RWPE2 (cell line): ENCODE data around the gene SIK3.
"Not testable (repeated sequence)": the region's sequence is repeated elsewhere in the genome, so short reads cannot be mapped to it uniquely, and the experiment has no call there.

ENCODE experiments used
- ATAC-seq: fragments of 200-7000 bp; cut with Tn5 transposase; 3 replicates; pipeline ENCODE4 v1.9.1; 2021; ENCODE audit warnings: low read depth
- DNase-seq: peaks from one replicate; pipeline ENCODE4 v3.0.0-alpha.2; 2020; ENCODE audit warnings: low spot score
- H3K27ac ChIP-seq: fragments of 450-650 bp; 2 replicates; pipeline ENCODE4 v1.5.1; 2017; ENCODE audit warnings: mild to moderate bottlenecking; ENCODE audit not compliant: poor library complexity, severe bottlenecking
- H3K27me3 ChIP-seq: fragments of 250-450 bp; sonication (Bioruptor Pico); 2 replicates; pipeline ENCODE4 v1.5.1; 2021; ENCODE audit warnings: mild to moderate bottlenecking, moderate library complexity; ENCODE audit not compliant: insufficient read depth, poor library complexity, severe bottlenecking
- H3K36me3 ChIP-seq: fragments of 250-450 bp; sonication (Bioruptor Pico); 2 replicates; pipeline ENCODE4 v1.5.1; 2020; ENCODE audit warnings: low read depth, mild to moderate bottlenecking, moderate library complexity
- H3K4me1 ChIP-seq: fragments of 250-450 bp; sonication (Bioruptor Pico); 2 replicates; pipeline ENCODE4 v1.5.1; 2021; ENCODE audit warnings: mild to moderate bottlenecking, moderate library complexity; ENCODE audit not compliant: insufficient read depth, poor library complexity, severe bottlenecking
- H3K4me3 ChIP-seq: fragments of 250-450 bp; sonication (Bioruptor Pico); 2 replicates; pipeline ENCODE4 v1.5.1; 2021; ENCODE audit warnings: mild to moderate bottlenecking, moderate library complexity; ENCODE audit not compliant: severe bottlenecking
- H3K9me3 ChIP-seq: fragments of 250-450 bp; sonication (Bioruptor Pico); 2 replicates; pipeline ENCODE4 v1.5.1; 2021; ENCODE audit warnings: mild to moderate bottlenecking, moderate library complexity; ENCODE audit not compliant: severe bottlenecking
- TF ChIP-seq, protein P1 (sequence below): fragments of 450-650 bp; IDR thresholded peaks from one replicate; pipeline ENCODE4 v1.5.1; 2017; ENCODE audit warnings: mild to moderate bottlenecking, moderate library complexity; ENCODE audit not compliant: poor library complexity, severe bottlenecking

SIK3 gene

DNA sequence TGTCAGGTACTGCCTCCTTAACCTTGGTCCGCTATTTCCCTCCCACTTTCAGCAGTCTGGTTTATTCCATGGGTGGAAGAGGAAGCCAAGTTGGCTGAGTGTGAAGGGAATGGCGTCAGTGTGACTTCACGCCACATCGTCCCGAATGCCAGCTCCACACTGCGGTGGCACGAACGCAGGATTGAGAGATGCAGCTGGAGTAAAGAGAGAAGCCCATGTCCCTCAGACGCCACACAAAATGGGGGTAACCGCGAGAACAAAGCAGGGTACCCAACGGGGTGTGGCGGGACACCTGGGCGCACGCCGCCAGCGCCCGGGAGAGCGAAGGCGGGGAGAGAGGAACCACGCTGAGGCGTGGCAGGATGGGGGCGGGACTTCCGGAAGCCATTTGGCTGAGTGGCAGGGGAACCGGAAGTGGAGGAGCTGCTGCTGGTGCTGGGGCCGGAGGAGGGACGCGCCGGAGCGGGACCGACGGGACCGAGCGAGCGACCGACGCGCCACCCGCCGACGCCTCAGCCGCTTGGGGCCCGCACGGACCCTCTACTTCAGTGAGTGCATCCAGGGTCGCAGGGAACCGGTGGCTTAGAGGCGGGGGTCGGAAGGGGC, 45.7 kb upstream of the SIK3 start, which contains the start of gene PAFAH1B2:
Gene PAFAH1B2 (plus strand): TSS at position 417 of the 606 bp plus-strand sequence. CDS start 8,161 bp downstream, outside the sequence.
- H3K27ac ChIP-seq = peak within 1 kb of the TSS; percentile 87
- DNase-seq = peak; percentile 95
- H3K4me3 ChIP-seq = peak within 1 kb of the TSS; percentile 77
- H3K9me3 ChIP-seq = no peaks in the 10 kb centered on the region
- H3K27me3 ChIP-seq = no peaks in the 10 kb centered on the region
- ATAC-seq = peak; percentile 93
- no peaks in the 10 kb centered on the region for H3K4me1 ChIP-seq
- TF ChIP-seq, protein P1, sequence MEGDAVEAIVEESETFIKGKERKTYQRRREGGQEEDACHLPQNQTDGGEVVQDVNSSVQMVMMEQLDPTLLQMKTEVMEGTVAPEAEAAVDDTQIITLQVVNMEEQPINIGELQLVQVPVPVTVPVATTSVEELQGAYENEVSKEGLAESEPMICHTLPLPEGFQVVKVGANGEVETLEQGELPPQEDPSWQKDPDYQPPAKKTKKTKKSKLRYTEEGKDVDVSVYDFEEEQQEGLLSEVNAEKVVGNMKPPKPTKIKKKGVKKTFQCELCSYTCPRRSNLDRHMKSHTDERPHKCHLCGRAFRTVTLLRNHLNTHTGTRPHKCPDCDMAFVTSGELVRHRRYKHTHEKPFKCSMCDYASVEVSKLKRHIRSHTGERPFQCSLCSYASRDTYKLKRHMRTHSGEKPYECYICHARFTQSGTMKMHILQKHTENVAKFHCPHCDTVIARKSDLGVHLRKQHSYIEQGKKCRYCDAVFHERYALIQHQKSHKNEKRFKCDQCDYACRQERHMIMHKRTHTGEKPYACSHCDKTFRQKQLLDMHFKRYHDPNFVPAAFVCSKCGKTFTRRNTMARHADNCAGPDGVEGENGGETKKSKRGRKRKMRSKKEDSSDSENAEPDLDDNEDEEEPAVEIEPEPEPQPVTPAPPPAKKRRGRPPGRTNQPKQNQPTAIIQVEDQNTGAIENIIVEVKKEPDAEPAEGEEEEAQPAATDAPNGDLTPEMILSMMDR = no peak
- H3K36me3 ChIP-seq = peaks cover 30% of the 10 kb centered on the region

GRCh38 chr11:117143390-117143789, 45.2 kb upstream of the SIK3 start:
- H3K36me3 ChIP-seq = peaks cover 26% of the 10 kb centered on the region
- DNase-seq (no peak), ATAC-seq (peak; percentile 55)
- H3K4me3 ChIP-seq = peak overlapping the region; percentile 77
- no peaks in the 10 kb centered on the region for H3K9me3 ChIP-seq
- H3K27me3 ChIP-seq = no peaks in the 10 kb centered on the region
- H3K4me1 ChIP-seq = no peaks in the 10 kb centered on the region
- TF ChIP-seq, protein P1 = no peak
- peak overlapping the region; percentile 87 for H3K27ac ChIP-seq

GRCh38 chr11:117137223-117138086, 39.2 kb upstream of the SIK3 start:
- not testable (repeated sequence) for H3K9me3 ChIP-seq

DNA sequence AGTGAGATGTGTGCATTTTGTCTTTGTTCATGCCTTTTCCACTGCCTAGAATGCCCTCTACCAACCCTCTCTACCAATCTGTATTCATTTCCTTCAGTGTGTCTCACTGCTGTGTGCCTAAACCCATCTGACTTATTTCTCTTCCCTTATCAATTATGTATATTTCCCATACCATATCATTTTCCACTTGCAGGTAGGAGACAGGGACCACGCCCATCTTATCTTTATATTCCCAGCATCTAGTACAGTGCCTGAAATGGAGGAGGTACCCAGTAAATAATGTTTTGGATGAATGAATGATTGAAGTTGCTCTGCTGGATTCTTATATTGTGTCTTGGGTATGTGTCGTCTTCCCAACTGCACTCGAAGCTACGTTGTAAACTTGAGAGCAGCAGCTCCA, 36.8 kb upstream of the SIK3 start:
- not testable (repeated sequence) for H3K4me3 ChIP-seq, H3K27me3 ChIP-seq, H3K27ac ChIP-seq, H3K36me3 ChIP-seq, H3K4me1 ChIP-seq, H3K9me3 ChIP-seq, ATAC-seq, DNase-seq

More at GRCh38 chr11:117137223-117138086, 39.2 kb upstream of the SIK3 start:
- not testable (repeated sequence) for H3K4me1 ChIP-seq, DNase-seq, H3K27ac ChIP-seq, H3K4me3 ChIP-seq, H3K36me3 ChIP-seq, H3K27me3 ChIP-seq
- ATAC-seq = peak; percentile 85

- DNase-seq (no peak), ATAC-seq (no peak)
- Histone ChIP-seq H3K27ac (no peak overlapping the region), H3K27me3 (no peaks in the 10 kb centered on the region), H3K36me3 (no peaks in the 10 kb centered on the region), H3K4me1 (no peaks in the 10 kb centered on the region), H3K9me3 (no peaks in the 10 kb centered on the region), H3K4me3 (no peak overlapping the region)
- TF ChIP-seq, protein P1 = no peak
Observed at GRCh38 chr11:117134431-117134830, 36.2 kb upstream of the SIK3 start.
